ENCODE measurements around the gene TYW1.
"Not testable (repeated sequence)": the region's sequence is repeated elsewhere in the genome, so short reads cannot be mapped to it uniquely, and the experiment has no call there.

DNA sequence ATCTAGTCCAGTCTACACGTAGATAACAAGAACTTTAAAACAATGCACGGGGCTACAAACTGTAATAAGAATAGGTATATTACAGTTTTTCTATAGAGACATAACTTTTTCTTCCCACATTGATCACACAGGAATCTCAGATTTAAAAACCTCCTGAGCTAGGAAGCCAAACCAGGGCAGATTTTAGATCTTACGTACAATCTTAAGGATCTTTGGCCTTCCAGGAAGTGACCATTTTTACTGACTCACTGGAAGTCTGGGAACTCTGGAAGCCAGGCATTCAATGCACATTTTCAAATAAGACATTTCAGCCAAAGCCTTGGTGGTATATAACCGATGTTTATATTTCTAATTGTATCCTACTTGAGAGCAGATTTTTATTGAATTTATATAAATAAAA lies 64.7 kb downstream of the TYW1 start:
- TF ChIP-seq, protein P1, sequence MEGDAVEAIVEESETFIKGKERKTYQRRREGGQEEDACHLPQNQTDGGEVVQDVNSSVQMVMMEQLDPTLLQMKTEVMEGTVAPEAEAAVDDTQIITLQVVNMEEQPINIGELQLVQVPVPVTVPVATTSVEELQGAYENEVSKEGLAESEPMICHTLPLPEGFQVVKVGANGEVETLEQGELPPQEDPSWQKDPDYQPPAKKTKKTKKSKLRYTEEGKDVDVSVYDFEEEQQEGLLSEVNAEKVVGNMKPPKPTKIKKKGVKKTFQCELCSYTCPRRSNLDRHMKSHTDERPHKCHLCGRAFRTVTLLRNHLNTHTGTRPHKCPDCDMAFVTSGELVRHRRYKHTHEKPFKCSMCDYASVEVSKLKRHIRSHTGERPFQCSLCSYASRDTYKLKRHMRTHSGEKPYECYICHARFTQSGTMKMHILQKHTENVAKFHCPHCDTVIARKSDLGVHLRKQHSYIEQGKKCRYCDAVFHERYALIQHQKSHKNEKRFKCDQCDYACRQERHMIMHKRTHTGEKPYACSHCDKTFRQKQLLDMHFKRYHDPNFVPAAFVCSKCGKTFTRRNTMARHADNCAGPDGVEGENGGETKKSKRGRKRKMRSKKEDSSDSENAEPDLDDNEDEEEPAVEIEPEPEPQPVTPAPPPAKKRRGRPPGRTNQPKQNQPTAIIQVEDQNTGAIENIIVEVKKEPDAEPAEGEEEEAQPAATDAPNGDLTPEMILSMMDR (IDR thresholded peaks at IDR 0.05), result not testable (repeated sequence)
- not testable (repeated sequence) for TF ChIP-seq POLR2A (IDR thresholded peaks at IDR 0.05)

Measured in adrenal gland (tissue), 5 donors.